ENCODE data around the gene CFAP299.

DNA sequence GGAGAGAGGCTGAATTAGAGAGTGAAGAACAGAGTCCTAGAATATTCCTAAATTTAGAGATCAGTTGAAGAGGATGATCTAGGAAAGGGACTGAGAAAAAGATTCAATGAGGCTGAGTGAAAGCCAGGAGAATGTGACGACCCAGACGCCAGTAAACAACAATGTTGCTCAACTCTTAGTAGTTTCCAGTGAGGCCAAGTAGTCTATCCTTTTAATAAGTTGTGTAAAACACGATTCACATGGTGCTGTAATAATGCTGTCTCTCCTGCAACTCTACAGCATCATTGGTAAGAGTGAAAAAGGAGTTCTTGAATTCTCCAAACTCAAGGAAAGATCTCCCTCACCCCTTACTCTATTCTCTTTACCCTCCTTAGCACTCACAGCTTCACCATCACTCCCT lies 140.3 kb downstream of the CFAP299 start:
- TF ChIP-seq, protein P1, sequence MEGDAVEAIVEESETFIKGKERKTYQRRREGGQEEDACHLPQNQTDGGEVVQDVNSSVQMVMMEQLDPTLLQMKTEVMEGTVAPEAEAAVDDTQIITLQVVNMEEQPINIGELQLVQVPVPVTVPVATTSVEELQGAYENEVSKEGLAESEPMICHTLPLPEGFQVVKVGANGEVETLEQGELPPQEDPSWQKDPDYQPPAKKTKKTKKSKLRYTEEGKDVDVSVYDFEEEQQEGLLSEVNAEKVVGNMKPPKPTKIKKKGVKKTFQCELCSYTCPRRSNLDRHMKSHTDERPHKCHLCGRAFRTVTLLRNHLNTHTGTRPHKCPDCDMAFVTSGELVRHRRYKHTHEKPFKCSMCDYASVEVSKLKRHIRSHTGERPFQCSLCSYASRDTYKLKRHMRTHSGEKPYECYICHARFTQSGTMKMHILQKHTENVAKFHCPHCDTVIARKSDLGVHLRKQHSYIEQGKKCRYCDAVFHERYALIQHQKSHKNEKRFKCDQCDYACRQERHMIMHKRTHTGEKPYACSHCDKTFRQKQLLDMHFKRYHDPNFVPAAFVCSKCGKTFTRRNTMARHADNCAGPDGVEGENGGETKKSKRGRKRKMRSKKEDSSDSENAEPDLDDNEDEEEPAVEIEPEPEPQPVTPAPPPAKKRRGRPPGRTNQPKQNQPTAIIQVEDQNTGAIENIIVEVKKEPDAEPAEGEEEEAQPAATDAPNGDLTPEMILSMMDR (IDR thresholded peaks at IDR 0.05) = no peak
- TF ChIP-seq POLR2A (IDR thresholded peaks at IDR 0.05) = no peak
- no peak for TF ChIP-seq POLR2AphosphoS5 (IDR thresholded peaks at IDR 0.05)

Data from gastroesophageal sphincter (tissue), 3 donors.